VCaP (cell line): ENCODE data around the gene PLD5.
"Not testable (repeated sequence)": the region's sequence is repeated elsewhere in the genome, so short reads cannot be mapped to it uniquely, and the experiment has no call there.

Source experiments
- H3K27ac ChIP-seq: fragments of 450-650 bp; 2 replicates; pipeline ENCODE4 v1.5.1; 2017
- CTCF ChIP-seq: fragments of 450-650 bp; conservative IDR thresholded peaks from 2 replicates; pipeline ENCODE4 v1.5.1; 2017; ENCODE audit warnings: mild to moderate bottlenecking, moderate library complexity

Gene PLD5

DNA sequence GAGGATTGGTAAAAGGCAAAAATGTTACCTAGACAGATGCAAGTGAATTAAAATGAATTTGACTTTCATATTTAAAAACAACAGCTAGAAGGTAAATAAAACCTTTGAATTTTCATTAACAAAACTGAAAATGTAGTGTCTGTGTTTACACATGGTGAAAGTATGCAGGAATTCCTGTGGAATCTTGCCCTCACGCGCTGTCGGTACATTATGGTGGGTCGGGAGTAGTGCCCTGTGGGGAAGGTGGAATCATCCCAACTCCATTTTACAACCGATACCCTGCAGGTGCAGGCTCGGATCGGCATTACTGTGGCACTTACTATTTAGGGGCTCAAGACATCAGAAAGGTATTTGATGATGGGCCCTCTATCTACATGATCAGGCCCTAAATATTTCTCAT, 328.4 kb downstream of the PLD5 start:
- H3K27ac ChIP-seq, result no peak overlapping the region
- no peak for TF ChIP-seq CTCF

DNA sequence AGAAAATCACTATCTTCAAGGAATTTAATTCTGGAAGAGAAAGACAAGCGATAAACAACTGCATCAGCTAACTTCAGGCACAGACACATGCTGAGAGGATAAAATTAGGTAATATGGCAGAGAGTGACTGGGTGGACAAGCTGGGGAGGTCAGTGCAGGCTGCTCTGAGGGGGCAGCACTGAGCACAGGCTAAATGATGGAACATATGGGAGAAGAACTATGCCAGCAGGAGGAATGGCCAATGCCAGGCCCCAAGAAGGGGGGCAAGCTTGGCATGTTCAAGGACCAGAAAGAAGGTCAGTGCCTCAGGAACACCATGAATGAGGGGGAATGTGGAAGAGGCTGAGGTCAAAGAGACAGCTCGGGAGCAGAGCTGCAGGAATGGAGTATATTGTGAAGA, 334.9 kb downstream of the PLD5 start:
- H3K27ac ChIP-seq, result no peak overlapping the region
- TF ChIP-seq CTCF, result no peak

DNA sequence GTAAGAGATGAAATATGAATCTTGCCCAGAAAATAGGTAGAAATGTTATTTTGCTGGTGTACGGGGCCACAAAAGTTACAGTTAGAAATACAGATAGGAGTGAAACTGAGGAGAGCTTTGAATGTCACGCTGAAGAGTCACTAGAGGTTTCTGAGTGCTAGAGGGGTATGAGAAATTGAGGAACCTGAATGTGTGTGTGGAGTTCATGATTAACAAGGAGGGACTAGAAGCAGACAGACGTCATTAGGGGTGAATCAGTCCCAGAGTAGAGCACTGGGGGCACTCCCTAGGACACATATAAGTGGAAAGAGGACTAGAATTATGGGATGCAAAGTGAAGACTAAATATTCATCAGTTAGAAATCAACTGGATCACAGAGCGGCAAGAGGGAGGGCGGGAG, 336.7 kb downstream of the PLD5 start:
- TF ChIP-seq CTCF, result no peak
- no peak overlapping the region for H3K27ac ChIP-seq

GRCh38 chr1:242187171-242187570, 337.3 kb downstream of the PLD5 start:
- H3K27ac ChIP-seq, result no peak overlapping the region

GRCh38 chr1:242185731-242186130, 338.8 kb downstream of the PLD5 start:
- no peak overlapping the region for H3K27ac ChIP-seq
- TF ChIP-seq CTCF, result no peak

More at GRCh38 chr1:242187171-242187570, 337.3 kb downstream of the PLD5 start:
- no peak for TF ChIP-seq CTCF

GRCh38 chr1:242184955-242185354, 339.5 kb downstream of the PLD5 start:
- TF ChIP-seq CTCF, result no peak
- H3K27ac ChIP-seq, result no peak overlapping the region

DNA sequence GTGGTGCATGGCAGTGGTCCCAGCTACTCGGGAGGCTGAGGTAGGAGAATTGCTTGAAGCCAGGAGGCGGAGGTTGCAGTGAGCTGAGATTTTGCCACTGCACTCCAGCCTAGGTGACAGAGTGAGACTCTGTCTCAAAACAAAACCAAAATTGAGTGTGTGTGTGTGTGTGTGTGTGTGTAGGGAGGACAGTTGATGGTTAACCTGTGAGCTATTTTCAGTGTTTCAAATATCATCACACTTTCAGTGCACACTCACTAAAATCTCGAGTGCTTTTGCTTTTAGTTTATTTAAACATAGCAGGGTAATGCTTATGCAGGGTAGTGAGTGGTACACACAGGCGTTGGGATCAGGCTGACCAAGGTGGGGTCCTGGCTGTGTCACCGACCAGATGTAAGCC, 344.7 kb downstream of the PLD5 start:
- not testable (repeated sequence) for H3K27ac ChIP-seq

- no peak for TF ChIP-seq CTCF
- H3K27ac ChIP-seq, result no peak overlapping the region
Observed at GRCh38 chr1:242178924-242179708, 345.4 kb downstream of the PLD5 start.
